Amniotic epithelial cell (primary cell): ENCODE measurements around the gene GPER1.
"Not testable (repeated sequence)": the region's sequence is repeated elsewhere in the genome, so short reads cannot be mapped to it uniquely, and the experiment has no call there.

Experiments used
- DNase-seq: peaks from one replicate; pipeline ENCODE4 v3.0.0-alpha.2; 2010; ENCODE audit warnings: low read depth

The GPER1 gene

GRCh38 chr7:1087952-1088920 is at the start of gene GPER1:
Gene GPER1, plus strand, starts transcription at chr7:1088113. Its CDS starts 3,616 bp downstream, at chr7:1091729.
- DNase-seq, result peak; percentile 48

- not testable (repeated sequence) for DNase-seq
Measured at GRCh38 chr7:1040233-1040632, 47.7 kb upstream of the GPER1 start.

GRCh38 chr7:1040790-1041189 is 47.1 kb upstream of the GPER1 start:
- DNase-seq, result peak; percentile 83

GRCh38 chr7:1041551-1042491 is 46.1 kb upstream of the GPER1 start:
- DNase-seq, result peak; percentile 19

- DNase-seq, result no peak
Measured at GRCh38 chr7:1042492-1042833, 45.5 kb upstream of the GPER1 start.

- no peak for DNase-seq
Measured at GRCh38 chr7:1043552-1044188, 44.2 kb upstream of the GPER1 start.

- peak; percentile 92 for DNase-seq
Measured at GRCh38 chr7:1044189-1045068, 43.5 kb upstream of the GPER1 start, which contains the start of gene GPR146. Gene GPR146, plus strand, starts transcription at chr7:1044546. Its CDS starts 12,970 bp downstream, at chr7:1057516.

GRCh38 chr7:1045069-1046063 is 42.5 kb upstream of the GPER1 start:
- DNase-seq, result no peak

GRCh38 chr7:1046722-1047679 is 40.9 kb upstream of the GPER1 start:
- no peak for DNase-seq

GRCh38 chr7:1049006-1049741 is 38.7 kb upstream of the GPER1 start:
- no peak for DNase-seq

- no peak for DNase-seq
Measured at GRCh38 chr7:1049801-1050200, 38.1 kb upstream of the GPER1 start.

- DNase-seq, result no peak
Measured at GRCh38 chr7:1050254-1050906, 37.5 kb upstream of the GPER1 start.

- no peak for DNase-seq
Measured at GRCh38 chr7:1050956-1051690, 36.8 kb upstream of the GPER1 start.

GRCh38 chr7:1052031-1052818 is 35.7 kb upstream of the GPER1 start:
- DNase-seq, result no peak

GRCh38 chr7:1053002-1053411 is 34.9 kb upstream of the GPER1 start:
- DNase-seq, result no peak
